Right atrium auricular region (tissue), 2 donors: ENCODE data around the gene MCM10. TPM values are rescaled to one million over a fixed set of nuclear protein-coding genes. Genes with fewer than 3 reads are reported as not detected.

ENCODE experiments used
- DNase-seq: peaks from one replicate; pipeline ENCODE4 v3.0.0-alpha.2; 2019; ENCODE audit warnings: low spot score
- H3K27ac ChIP-seq, 2 donors: fragments of 200-600 bp; sonication (generic); 1 replicate in 1 of 2; 2 replicates in 1 of 2; pipeline ENCODE4 v1.5.1; 2016 to 2019
- H3K27me3 ChIP-seq, 2 donors: fragments of 200-600 bp; sonication (generic); one replicate each; pipeline versions ENCODE4 v1.5.1 to v1.6.0; 2017 to 2019
- H3K36me3 ChIP-seq: fragments of 200-600 bp; sonication (generic); one replicate; pipeline ENCODE4 v1.5.1; 2016
- H3K4me1 ChIP-seq, 2 donors: fragments of 200-600 bp; sonication (generic); one replicate each; pipeline versions ENCODE4 v1.5.1 to v1.6.0; 2017 to 2019
- H3K4me3 ChIP-seq, 2 donors: fragments of 200-600 bp; sonication (generic); 1 replicate in 1 of 2; 2 replicates in 1 of 2; pipeline ENCODE4 v1.5.1; 2017 to 2019; ENCODE audit warnings: mild to moderate bottlenecking in 1 of 2, moderate library complexity in 1 of 2
- H3K9me3 ChIP-seq, 2 donors: fragments of 200-600 bp; sonication (generic); one replicate each; pipeline ENCODE4 v1.5.1; 2019
- total RNA-seq, 2 donors: library from RNA; depleted of rRNA; stranded (reverse); fragments of >200 nt; gene quantifications; one replicate each; pipeline ENCODE4 v1.1.0, GENCODE V29; 2016
- TF ChIP-seq, protein P1 (sequence below), 2 donors: fragments of 200-600 bp; sonication (generic); IDR thresholded peaks; one replicate each; pipeline ENCODE4 v1.5.1; 2019; ENCODE audit warnings: antibody characterized with exemption in 2 of 2

Gene MCM10
- total RNA-seq, 2 donors from 2014 or later, result 0.15 TPM; not detected in 1

DNA sequence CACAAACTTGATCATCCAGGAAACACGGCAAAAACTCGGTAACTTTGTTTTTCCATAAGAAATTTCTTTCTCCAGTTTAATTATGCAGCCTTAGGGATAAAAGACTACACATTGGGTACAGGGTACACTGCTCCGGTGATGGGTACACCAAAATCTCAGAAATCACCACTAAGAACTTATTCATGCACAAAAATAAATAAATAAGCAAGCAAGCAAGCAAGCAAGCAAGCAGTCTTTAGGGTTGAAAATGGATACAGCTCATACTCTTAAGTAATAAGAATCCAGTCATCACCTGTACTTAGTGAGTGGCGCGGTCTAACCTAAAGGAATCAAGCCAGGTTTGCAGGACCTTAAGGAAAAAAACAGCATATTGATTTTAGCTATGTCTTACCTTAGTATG, 30.0 kb downstream of the MCM10 start:
- H3K36me3 ChIP-seq, result no peaks in the 10 kb centered on the region
- no peak overlapping the region for H3K27ac ChIP-seq
- no peak overlapping the region for H3K4me3 ChIP-seq
- H3K4me1 ChIP-seq, result no peaks in the 10 kb centered on the region
- TF ChIP-seq, protein P1, sequence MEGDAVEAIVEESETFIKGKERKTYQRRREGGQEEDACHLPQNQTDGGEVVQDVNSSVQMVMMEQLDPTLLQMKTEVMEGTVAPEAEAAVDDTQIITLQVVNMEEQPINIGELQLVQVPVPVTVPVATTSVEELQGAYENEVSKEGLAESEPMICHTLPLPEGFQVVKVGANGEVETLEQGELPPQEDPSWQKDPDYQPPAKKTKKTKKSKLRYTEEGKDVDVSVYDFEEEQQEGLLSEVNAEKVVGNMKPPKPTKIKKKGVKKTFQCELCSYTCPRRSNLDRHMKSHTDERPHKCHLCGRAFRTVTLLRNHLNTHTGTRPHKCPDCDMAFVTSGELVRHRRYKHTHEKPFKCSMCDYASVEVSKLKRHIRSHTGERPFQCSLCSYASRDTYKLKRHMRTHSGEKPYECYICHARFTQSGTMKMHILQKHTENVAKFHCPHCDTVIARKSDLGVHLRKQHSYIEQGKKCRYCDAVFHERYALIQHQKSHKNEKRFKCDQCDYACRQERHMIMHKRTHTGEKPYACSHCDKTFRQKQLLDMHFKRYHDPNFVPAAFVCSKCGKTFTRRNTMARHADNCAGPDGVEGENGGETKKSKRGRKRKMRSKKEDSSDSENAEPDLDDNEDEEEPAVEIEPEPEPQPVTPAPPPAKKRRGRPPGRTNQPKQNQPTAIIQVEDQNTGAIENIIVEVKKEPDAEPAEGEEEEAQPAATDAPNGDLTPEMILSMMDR (IDR thresholded peaks at IDR 0.05), result no peak
- no peak for DNase-seq
- H3K27me3 ChIP-seq, result no peaks in the 10 kb centered on the region
- H3K9me3 ChIP-seq, result no peaks in the 10 kb centered on the region

DNA sequence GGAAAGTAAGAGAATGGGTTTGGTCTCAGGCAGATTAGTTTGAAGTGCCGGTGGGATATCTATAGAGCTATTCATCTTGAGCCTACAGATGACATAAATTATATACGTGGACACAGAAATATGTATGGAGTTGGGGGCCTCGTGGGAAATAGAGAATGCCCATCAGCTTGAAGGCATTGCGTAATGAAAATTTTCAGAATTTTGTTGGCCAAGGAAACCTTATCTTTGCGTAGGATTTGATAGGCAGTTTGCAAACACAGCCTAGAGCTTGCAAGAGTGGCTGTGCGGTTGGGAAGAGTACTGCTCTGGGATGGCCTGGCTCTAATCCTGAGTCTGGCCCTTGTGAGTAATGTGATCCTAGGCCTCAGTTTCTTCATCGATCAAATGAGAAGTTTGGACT, 32.3 kb downstream of the MCM10 start:
- Histone ChIP-seq H3K36me3 (no peaks in the 10 kb centered on the region), H3K4me1 (no peaks in the 10 kb centered on the region), H3K9me3 (no peaks in the 10 kb centered on the region), H3K4me3 (no peak overlapping the region), H3K27ac (no peak overlapping the region), H3K27me3 (no peaks in the 10 kb centered on the region)
- no peak for DNase-seq
- TF ChIP-seq, protein P1 (IDR thresholded peaks at IDR 0.05), result no peak

DNA sequence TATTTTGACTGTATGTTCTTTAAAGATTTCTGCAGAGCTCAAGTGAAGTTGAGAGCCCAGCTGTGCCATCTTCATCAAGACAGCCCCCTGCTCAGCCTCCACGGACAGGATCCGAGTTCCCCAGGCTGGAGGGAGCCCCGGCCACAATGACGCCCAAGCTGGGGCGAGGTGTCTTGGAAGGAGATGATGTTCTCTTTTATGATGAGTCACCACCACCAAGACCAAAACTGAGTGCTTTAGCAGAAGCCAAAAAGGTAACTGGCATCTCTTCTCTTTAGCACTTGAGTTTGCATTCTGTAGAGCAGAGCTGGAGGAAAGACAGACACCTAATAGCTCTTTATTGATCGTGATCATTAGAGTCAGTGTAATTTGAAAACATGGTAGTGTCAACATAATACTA, 33.7 kb downstream of the MCM10 start:
- no peaks in the 10 kb centered on the region for H3K9me3 ChIP-seq
- TF ChIP-seq, protein P1 (IDR thresholded peaks at IDR 0.05), result no peak
- no peak for DNase-seq
- no peaks in the 10 kb centered on the region for H3K4me1 ChIP-seq
- H3K4me3 ChIP-seq, result no peak overlapping the region
- no peaks in the 10 kb centered on the region for H3K36me3 ChIP-seq
- no peaks in the 10 kb centered on the region for H3K27me3 ChIP-seq
- no peak overlapping the region for H3K27ac ChIP-seq

DNA sequence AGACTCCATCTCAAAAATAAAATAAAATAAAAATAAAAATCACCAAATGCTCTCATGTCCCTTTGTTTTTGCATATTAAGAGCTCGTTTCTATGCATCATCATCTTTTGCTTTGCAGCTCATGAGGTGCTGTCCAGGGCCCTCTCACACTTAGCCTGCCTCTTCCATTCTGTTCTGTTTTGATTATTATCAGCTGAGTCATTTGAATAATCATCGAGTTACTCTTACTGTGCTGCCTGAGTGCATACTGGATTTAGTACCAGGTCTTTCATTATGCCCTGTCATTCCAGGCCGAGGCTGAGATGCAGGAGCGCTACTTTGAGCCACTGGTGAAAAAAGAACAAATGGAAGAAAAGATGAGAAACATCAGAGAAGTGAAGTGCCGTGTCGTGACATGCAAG, 39.8 kb downstream of the MCM10 start:
- Histone ChIP-seq H3K4me3 (no peak overlapping the region), H3K36me3 (no peaks in the 10 kb centered on the region), H3K9me3 (no peaks in the 10 kb centered on the region), H3K27me3 (no peaks in the 10 kb centered on the region), H3K27ac (no peak overlapping the region), H3K4me1 (no peaks in the 10 kb centered on the region)
- TF ChIP-seq, protein P1 (IDR thresholded peaks at IDR 0.05), result no peak
- no peak for DNase-seq

DNA sequence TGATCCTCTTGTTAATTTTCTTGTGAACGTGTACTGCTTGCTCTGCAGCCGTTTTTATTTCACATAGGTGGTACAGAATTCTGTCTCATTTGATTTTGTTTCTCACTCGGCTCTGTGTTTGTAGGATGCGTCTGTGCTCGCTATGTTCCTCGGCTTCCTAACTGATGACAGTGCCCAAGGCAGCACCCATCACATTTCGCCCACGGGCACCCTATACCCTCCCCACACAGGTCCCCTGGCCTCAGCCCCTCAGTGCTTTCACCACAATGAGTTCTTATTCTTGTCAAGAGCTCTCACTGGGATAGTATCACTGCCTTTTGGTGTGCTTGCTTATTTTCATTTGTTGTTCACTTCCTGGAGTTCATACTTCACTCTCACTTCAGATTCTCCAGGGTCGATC, 44.7 kb downstream of the MCM10 start:
- Histone ChIP-seq H3K36me3 (no peaks in the 10 kb centered on the region), H3K27me3 (no peaks in the 10 kb centered on the region), H3K27ac (no peak overlapping the region), H3K9me3 (no peaks in the 10 kb centered on the region), H3K4me1 (no peaks in the 10 kb centered on the region), H3K4me3 (no peak overlapping the region)
- TF ChIP-seq, protein P1 (IDR thresholded peaks at IDR 0.05), result no peak
- DNase-seq, result no peak
